HepG2 (cell line): ENCODE data around the gene HAP1. TPM values are rescaled to one million over a fixed set of nuclear protein-coding genes. Genes with fewer than 3 reads are reported as not detected.

ENCODE experiments used
- ATAC-seq: fragments of 200-7000 bp; cut with Tn5 transposase; 3 replicates; pipeline ENCODE4 v1.9.1; 2020; ENCODE audit warnings: mild to moderate bottlenecking, moderate library complexity
- BruUV-seq: library from RNA; stranded (reverse); fragments of 400-500 nt; replicated peaks from 2 replicates; lab custom pipeline; 2021; lab: Mats Ljungman, UMichigan
- CTCF ChIA-PET: fragments of 300-600 bp; formaldehyde crosslinking; extraction: SDS; loops from one replicate; lab custom pipeline; 2021; ENCODE audit warnings: low total read pairs, inconsistent platforms, low intra/inter-chr PET ratio; lab: Yijun Ruan, JAX
- POLR2A ChIA-PET: fragments of 350-600 bp; sonication (Branson Sonifier 250); formaldehyde crosslinking; loops from one replicate; lab custom pipeline; 2020; ENCODE audit warnings: antibody characterized with exemption, inconsistent platforms; lab: Yijun Ruan, JAX
- DNase-seq: peaks from one replicate; pipeline ENCODE4 v3.0.0-alpha.2; 2015; ENCODE audit warnings: low spot score
- FAIRE-seq: peaks from 3 replicates; lab custom pipeline; 2011; peaks lifted over from hg19 to GRCh38; lab: Jason Lieb, UNC
- H2AFZ ChIP-seq: one replicate; pipeline ENCODE4 v1.6.1; 2011; ENCODE audit warnings: low read length, inconsistent platforms
- H3K27ac ChIP-seq: fragments of 300-600 bp; 3 replicates; pipeline ENCODE4 v1.8.0; 2011; ENCODE audit warnings: mixed run types, mild to moderate bottlenecking, mixed read lengths, low read length, inconsistent platforms; ENCODE audit not compliant: insufficient read depth; ENCODE audit errors: extremely low read length
- H3K27me3 ChIP-seq, 2 experiments: fragments of 200-600 bp in 1 of 2; 2 replicates in 1 of 2; 3 replicates in 1 of 2; pipeline versions ENCODE4 v1.6.0 to v1.8.0; 2011; ENCODE audit warnings: low read length in 2 of 2, mild to moderate bottlenecking in 2 of 2, moderate library complexity in 2 of 2, inconsistent platforms in 1 of 2; ENCODE audit not compliant: insufficient read depth in 2 of 2, control insufficient read depth in 1 of 2
- H3K36me3 ChIP-seq, 2 experiments: fragments of 200-600 bp in 1 of 2; replicated peaks in 1 of 2; 2 replicates in 1 of 2; 3 replicates in 1 of 2; pipeline versions ENCODE4 v1.5.1 to v1.8.0; 2011; ENCODE audit warnings: low read length in 2 of 2, inconsistent platforms in 1 of 2; ENCODE audit not compliant: insufficient read depth in 2 of 2, control insufficient read depth in 1 of 2
- H3K4me1 ChIP-seq: 2 replicates; pipeline ENCODE4 v1.5.1; 2012; ENCODE audit warnings: low read length, inconsistent platforms; ENCODE audit not compliant: insufficient read depth
- H3K4me2 ChIP-seq: 2 replicates; pipeline ENCODE4 v1.6.0; 2011; ENCODE audit warnings: low read depth, low read length, inconsistent platforms
- H3K4me3 ChIP-seq, 3 experiments: fragments of 200-600 bp in 1 of 3; sonication (generic), shearing (Covaris generic) in 1 of 3; replicated peaks in 1 of 3; 2 replicates each; pipeline ENCODE4 v1.5.1; 2011 to 2016; ENCODE audit warnings: low read length in 3 of 3, inconsistent platforms in 2 of 3, low read depth in 2 of 3, mild to moderate bottlenecking in 2 of 3, control low read depth in 1 of 3, mixed read lengths in 1 of 3; ENCODE audit not compliant: insufficient read depth in 1 of 3
- H3K79me2 ChIP-seq: one replicate; pipeline ENCODE4 v1.6.1; 2011; ENCODE audit warnings: low read length, inconsistent platforms; ENCODE audit not compliant: insufficient read depth
- H3K9ac ChIP-seq: 2 replicates; pipeline ENCODE4 v1.6.0; 2011; ENCODE audit warnings: mild to moderate bottlenecking, low read depth, low read length, inconsistent platforms; ENCODE audit not compliant: insufficient read depth
- H3K9me3 ChIP-seq: 2 replicates; pipeline ENCODE4 v1.5.1; 2012; ENCODE audit warnings: mild to moderate bottlenecking, low read length
- H4K20me1 ChIP-seq: 2 replicates; pipeline ENCODE4 v1.6.0; 2011; ENCODE audit warnings: inconsistent platforms, mild to moderate bottlenecking, low read length, moderate library complexity; ENCODE audit not compliant: insufficient read depth
- ATF7 ChIP-seq, 2 experiments: fragments of 450-650 bp in 1 of 2; sonication (generic) in 1 of 2; formaldehyde crosslinking in 1 of 2; IDR thresholded peaks; 2 replicates each; pipeline versions ENCODE4 v1.4.0 to v1.6.1; 2016 to 2020; ENCODE audit warnings: antibody characterized with exemption in 1 of 2, mild to moderate bottlenecking in 1 of 2, missing genetic modification reagents in 1 of 2
- CREB1 ChIP-seq, 2 experiments: fragments of 450-650 bp in 1 of 2; IDR thresholded peaks; 2 replicates each; pipeline ENCODE4 v1.6.1; 2016 to 2017; ENCODE audit warnings: control low read depth in 1 of 2, mild to moderate bottlenecking in 1 of 2, missing compliant biosample characterization in 1 of 2, missing genetic modification characterization in 1 of 2
- GLI4 ChIP-seq: sonication (generic); formaldehyde crosslinking; IDR thresholded peaks from 2 replicates; pipeline ENCODE4 v1.5.1; 2020; ENCODE audit warnings: missing genetic modification reagents, mild to moderate bottlenecking, moderate library complexity, borderline replicate concordance
- PRDM15 ChIP-seq: sonication (generic); formaldehyde crosslinking; IDR thresholded peaks from 2 replicates; pipeline ENCODE4 v1.4.0; 2020; ENCODE audit warnings: missing genetic modification reagents
- ZNF382 ChIP-seq: sonication (generic); formaldehyde crosslinking; IDR thresholded peaks from 2 replicates; pipeline ENCODE4 v1.5.0; 2020; ENCODE audit warnings: missing genetic modification reagents, mild to moderate bottlenecking, borderline replicate concordance
- WGBS: methylation state at CpG from one replicate; pipeline ENCODE4 v1.1.6; 2017; ENCODE audit warnings: low lambda C conversion rate; 5-methylcytosine and 5-hydroxymethylcytosine counted together
- in situ Hi-C: cut with HindIII; loops from 2 replicates; pipeline ENCODE4 v1.10.0; 2017; ENCODE audit warnings: low pct_unique_long_range_greater_than_20kb; ENCODE audit not compliant: extremely low pct_ligation_motif_present
- intact Hi-C: fragments of 100-400 bp; cut with micrococcal nuclease; formaldehyde crosslinking; loops from one replicate; pipeline ENCODE4 v1.10.0; 2022; ENCODE audit not compliant: unreplicated experiment
- polyA plus RNA-seq, 8 experiments: library from polyadenylated mRNA; depleted of rRNA in 3 of 8; stranded (reverse) in 7 of 8; unstranded in 1 of 8; fragments of >200 nt; fragmentation: Illumina TruSeq in 4 of 8; extraction: Trizol in 4 of 8; gene quantifications; 2 replicates each; pipeline versions ENCODE4 v1.2.1 to v1.2.3, GENCODE V29; 2011 to 2016; ENCODE audit warnings: low read depth in 4 of 8, missing spikeins in 1 of 8, mixed read lengths in 1 of 8; ENCODE audit not compliant: insufficient read depth in 1 of 8
- total RNA-seq, 5 experiments: library from RNA; depleted of rRNA; stranded (reverse); fragments of >200 nt; fragmentation: Illumina TruSeq; extraction: Trizol; gene quantifications; 2 replicates each; pipeline ENCODE4 v1.2.3, GENCODE V29; 2016; ENCODE audit warnings: low read depth in 1 of 5

The HAP1 gene
- total and polyA plus RNA-seq, 2 of the 13 experiments (the other 11 are each of a cell fraction or from before 2014, with no cell fraction given): 0.07 TPM

DNA sequence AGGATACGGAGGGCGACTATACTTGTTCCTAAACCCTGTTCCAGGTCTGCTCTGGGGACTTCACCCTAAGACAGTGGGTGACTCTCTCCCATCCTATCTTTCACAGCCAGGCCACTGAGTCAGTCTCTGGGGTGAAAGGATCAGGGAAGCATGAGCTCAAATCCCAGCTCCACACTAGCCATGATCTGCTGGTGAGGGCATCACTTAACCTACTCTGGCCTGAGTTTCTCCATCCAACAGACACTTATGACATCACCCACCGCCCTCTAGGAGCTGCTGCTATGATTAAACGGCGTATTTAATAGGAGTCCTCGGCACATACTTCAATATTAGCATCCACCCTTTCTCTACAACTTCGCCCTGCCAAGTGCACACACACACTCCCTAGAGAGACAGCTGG is 12.2 kb downstream of the HAP1 start:
- no peak overlapping the region for H3K27ac ChIP-seq
- CTCF ChIA-PET: no interaction called here
- H3K36me3 ChIP-seq: no peaks in the 10 kb centered on the region
- 0 out of 2 replicates have a peak, but pooled peaks have one; percentile 12 for TF ChIP-seq ATF7 (IDR thresholded peaks at IDR 0.05)
- TF ChIP-seq ATF7 (CRISPR knock-in tag; IDR thresholded peaks at IDR 0.05): no peak
- TF ChIP-seq ZNF382: no peak
- no peak for TF ChIP-seq PRDM15 (CRISPR knock-in tag)
- no peak for TF ChIP-seq GLI4 (CRISPR knock-in tag)
- peak; percentile 9; the same call in 1 of the 2 replicates for TF ChIP-seq CREB1 (IDR thresholded peaks at IDR 0.05)
- TF ChIP-seq CREB1 (CRISPR knock-in tag; IDR thresholded peaks at IDR 0.05): no peak
- no peak overlapping the region for H3K4me2 ChIP-seq
- H3K79me2 ChIP-seq: no peaks in the 10 kb centered on the region
- no peak for FAIRE-seq
- no peak overlapping the region for H3K4me3 ChIP-seq
- no peak for ATAC-seq
- H3K27me3 ChIP-seq: peaks cover 10 to 64% of the 10 kb centered on the region in 2 experiments; a peak in 4 of 5 replicates
- 0 out of 2 replicates have a peak, but pooled peaks cover 8% of the 10 kb centered on the region for H3K4me1 ChIP-seq
- no peaks in the 10 kb centered on the region for H3K9me3 ChIP-seq
- no peak for DNase-seq
- H2AFZ ChIP-seq: no peak overlapping the region
- no TSS peak for BruUV-seq
- in situ Hi-C loops: no loop called here
- POLR2A ChIA-PET: interaction anchor here (2.6 kb wide), 1 partner anchor 33 kb away, joined by 10 read pairs; the partner anchor contains the start of gene EIF1
- H3K9ac ChIP-seq: no peak overlapping the region
- 52% methylated on average over 7 of the region's 7 CpGs for WGBS
- H4K20me1 ChIP-seq: no peaks in the 10 kb centered on the region
- intact Hi-C loops: no loop called here
